ENCODE data around the gene MRTFA. TPM values are rescaled to one million over a fixed set of nuclear protein-coding genes. Genes with fewer than 3 reads are reported as not detected.
"Not testable (repeated sequence)": the region's sequence is repeated elsewhere in the genome, so short reads cannot be mapped to it uniquely, and the experiment has no call there.

The MRTFA gene
- total and polyA plus RNA-seq, 2 of the 13 experiments (the other 11 are each of a cell fraction or from before 2014, with no cell fraction given) = 2.4 to 8.2 TPM

- TF ChIP-seq RNF219 (CRISPR knock-in tag; IDR thresholded peaks at IDR 0.05) (no peak), SALL2 (CRISPR knock-in tag; IDR thresholded peaks at IDR 0.05) (no peak), BHLHE40 (IDR thresholded peaks at IDR 0.05; ENCODE audit: low read length) (no peak)
Observed at GRCh38 chr22:40557972-40558371, 78.5 kb downstream of the MRTFA start (continued).

DNA sequence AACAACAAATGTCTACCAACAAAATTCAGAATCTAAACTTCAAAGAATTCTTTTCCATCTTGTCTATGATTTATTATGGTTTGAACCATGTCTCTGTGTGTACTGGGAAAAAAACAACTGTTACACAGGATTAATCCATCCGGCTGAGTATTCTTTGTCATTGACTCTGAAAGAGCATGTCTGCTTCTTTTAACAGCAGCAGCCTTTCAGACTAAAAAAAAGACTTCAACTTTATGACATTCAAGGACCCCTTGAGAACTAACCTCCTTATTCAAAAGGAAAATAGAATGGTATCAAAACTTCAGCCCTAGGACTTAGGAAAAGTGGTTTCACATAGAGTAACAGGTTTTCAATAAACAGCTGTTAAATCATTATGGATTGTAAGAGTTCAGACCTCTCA, 79.9 kb downstream of the MRTFA start:
- CTCF ChIA-PET (ENCODE audit: low intra/inter-chr PET ratio, low total read pairs) = no interaction called here
- intact Hi-C loops (cut with micrococcal nuclease; ENCODE audit: unreplicated experiment) = no loop called here
- no peak for FAIRE-seq
- no peak for ATAC-seq
- Histone ChIP-seq H3K9me3 (ENCODE audit: low read length) (no peaks in the 10 kb centered on the region), H2AFZ (ENCODE audit: low read length) (no peak overlapping the region), H3K79me2 (ENCODE audit: insufficient read depth, low read length) (peaks cover 2% of the 10 kb centered on the region), H3K4me2 (ENCODE audit: low read depth, low read length) (no peak overlapping the region), H3K27ac (ENCODE audit: extremely low read length, insufficient read depth, low read length) (no peak overlapping the region), H3K9ac (ENCODE audit: insufficient read depth, low read depth, low read length) (no peak overlapping the region), H3K36me3 (replicated peaks in 1 of 2; ENCODE audit: control insufficient read depth in 1 of 2, insufficient read depth in 2 of 2, low read length in 2 of 2) (peaks cover 2 to 9% of the 10 kb centered on the region in 2 experiments; a peak in 2 of 5 replicates), H3K4me1 (ENCODE audit: insufficient read depth, low read length) (peaks cover 10% of the 10 kb centered on the region; the same call in 1 of the 2 replicates), H3K27me3 (ENCODE audit: control insufficient read depth in 1 of 2, insufficient read depth in 2 of 2, low read length in 2 of 2) (no peaks in the 10 kb centered on the region), H4K20me1 (ENCODE audit: insufficient read depth, low read length) (no peaks in the 10 kb centered on the region), H3K4me3 (replicated peaks in 1 of 3; ENCODE audit: insufficient read depth in 1 of 3, low read depth in 2 of 3, low read length in 3 of 3) (no peak overlapping the region)
- POLR2A ChIA-PET = no interaction called here
- 91% methylated on average over 1 of the region's 1 CpG for WGBS (ENCODE audit: low lambda C conversion rate)
- no TSS peak for BruUV-seq (replicated peaks)
- no peak for TF ChIP-seq HIVEP1 (CRISPR knock-in tag; IDR thresholded peaks at IDR 0.05)
- in situ Hi-C loops (cut with HindIII; ENCODE audit: extremely low pct_ligation_motif_present, low pct_unique_long_range_greater_than_20kb) = no loop called here
- DNase-seq (ENCODE audit: low spot score) = no peak

DNA sequence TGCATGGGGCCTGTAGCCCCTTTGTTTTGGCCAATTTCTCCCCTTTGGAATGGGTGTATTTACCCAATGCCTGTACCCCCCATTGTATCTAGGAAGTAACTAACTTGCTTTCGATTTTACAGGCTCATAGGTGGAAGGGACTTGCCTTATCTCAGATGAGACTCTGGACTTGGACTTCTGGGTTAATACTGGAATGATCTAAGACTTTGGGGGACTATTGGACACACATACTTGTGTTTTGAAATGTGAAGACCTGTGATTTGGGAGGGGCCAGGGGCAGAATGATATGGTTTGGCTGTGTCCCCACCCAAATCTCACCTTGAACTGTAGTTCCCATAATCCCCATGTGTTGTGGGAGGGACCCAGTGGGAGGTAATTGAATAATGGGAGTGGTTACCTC, 82.5 kb downstream of the MRTFA start:
- H3K9me3 ChIP-seq (ENCODE audit: low read length); in situ Hi-C loops (cut with HindIII; ENCODE audit: extremely low pct_ligation_motif_present, low pct_unique_long_range_greater_than_20kb); H3K4me3 ChIP-seq (replicated peaks in 1 of 3; ENCODE audit: insufficient read depth in 1 of 3, low read depth in 2 of 3, low read length in 3 of 3); H2AFZ ChIP-seq (ENCODE audit: low read length); H3K27me3 ChIP-seq (ENCODE audit: control insufficient read depth in 1 of 2, insufficient read depth in 2 of 2, low read length in 2 of 2); H3K4me1 ChIP-seq (ENCODE audit: insufficient read depth, low read length); ATAC-seq; FAIRE-seq; H3K9ac ChIP-seq (ENCODE audit: insufficient read depth, low read depth, low read length); intact Hi-C loops (cut with micrococcal nuclease; ENCODE audit: unreplicated experiment); H3K79me2 ChIP-seq (ENCODE audit: insufficient read depth, low read length); DNase-seq (ENCODE audit: low spot score); BruUV-seq (replicated peaks); CTCF ChIA-PET (ENCODE audit: low intra/inter-chr PET ratio, low total read pairs); POLR2A ChIA-PET; H3K4me2 ChIP-seq (ENCODE audit: low read depth, low read length); H4K20me1 ChIP-seq (ENCODE audit: insufficient read depth, low read length); H3K27ac ChIP-seq (ENCODE audit: extremely low read length, insufficient read depth, low read length): not testable (repeated sequence)
- WGBS (ENCODE audit: low lambda C conversion rate) = 92% methylated on average over 1 of the region's 1 CpG
- H3K36me3 ChIP-seq (replicated peaks in 1 of 2; ENCODE audit: control insufficient read depth in 1 of 2, insufficient read depth in 2 of 2, low read length in 2 of 2) = peaks cover 4 to 17% of the 10 kb centered on the region in 2 experiments; a peak in 2 of 5 replicates

Measured in HepG2 (cell line).